H1 (cell line): ENCODE measurements around the gene CLCA4.

Experiments used
- CTCF ChIP-seq, 3 experiments: IDR thresholded peaks; 1 replicate in 2 of 3; 2 replicates in 1 of 3; pipeline versions ENCODE4 v1.5.1 to v1.6.1; 2011; ENCODE audit warnings: low read length in 3 of 3, mild to moderate bottlenecking in 3 of 3, inconsistent platforms in 2 of 3, low read depth in 1 of 3, moderate library complexity in 1 of 3; ENCODE audit not compliant: insufficient read depth in 1 of 3; ENCODE audit errors: control extremely low read depth in 1 of 3
- EP300 ChIP-seq, 2 experiments: IDR thresholded peaks; 1 replicate in 1 of 2; 2 replicates in 1 of 2; pipeline ENCODE4 v1.6.1; 2011 to 2012; ENCODE audit warnings: low read depth in 2 of 2, low read length in 2 of 2, mild to moderate bottlenecking in 2 of 2, borderline replicate concordance in 1 of 2, inconsistent platforms in 1 of 2, moderate library complexity in 1 of 2
- FOSL1 ChIP-seq: IDR thresholded peaks from 2 replicates; pipeline ENCODE4 v1.6.1; 2011; ENCODE audit warnings: mild to moderate bottlenecking, low read depth, low read length, moderate library complexity; ENCODE audit not compliant: insufficient read depth
- MAFK ChIP-seq: IDR thresholded peaks from 2 replicates; pipeline ENCODE4 v1.6.1; 2012; ENCODE audit warnings: low read depth, mild to moderate bottlenecking, improper control_type of control experiment, low read length
- POLR2AphosphoS5 ChIP-seq: IDR thresholded peaks from 2 replicates; pipeline ENCODE4 v1.6.1; 2011; ENCODE audit warnings: low read depth, low read length
- RFX5 ChIP-seq: IDR thresholded peaks from 2 replicates; pipeline ENCODE4 v1.6.1; 2011; ENCODE audit warnings: low read depth, low read length, improper control_type of control experiment, borderline replicate concordance
- SAP30 ChIP-seq: fragments of 300-600 bp; sonication (generic); IDR thresholded peaks from 2 replicates; pipeline ENCODE4 v1.7.1; 2012; ENCODE audit warnings: low read length, moderate library complexity, mild to moderate bottlenecking, inconsistent platforms; ENCODE audit not compliant: insufficient read depth, insufficient replicate concordance
- SUZ12 ChIP-seq: fragments of 200-600 bp; sonication (generic); IDR thresholded peaks from 2 replicates; pipeline ENCODE4 v1.6.1; 2012; ENCODE audit warnings: mild to moderate bottlenecking, inconsistent platforms, low read length, moderate library complexity, mixed read lengths
- TEAD4 ChIP-seq: IDR thresholded peaks from 2 replicates; pipeline ENCODE4 v1.6.1; 2012; ENCODE audit warnings: low read depth, low read length, inconsistent platforms, mixed read lengths
- YY1 ChIP-seq: IDR thresholded peaks from 2 replicates; pipeline ENCODE4 v1.6.1; 2011; ENCODE audit warnings: low read depth, mild to moderate bottlenecking, low read length

GRCh38 chr1:86619313-86619712 lies 72.4 kb downstream of the CLCA4 start:
- TF ChIP-seq MAFK (no peak), CTCF (IDR thresholded peaks at IDR 0.05; ENCODE audit: control extremely low read depth in 1 of 3, insufficient read depth in 1 of 3, low read depth in 1 of 3, low read length in 3 of 3) (no peak), POLR2AphosphoS5 (no peak), TEAD4 (no peak), EP300 (IDR thresholded peaks at IDR 0.05; ENCODE audit: borderline replicate concordance in 1 of 2, low read depth in 2 of 2, low read length in 2 of 2) (no peak), RFX5 (no peak), FOSL1 (no peak), SAP30 (no peak), SUZ12 (no peak), YY1 (no peak)
